Urothelium cell line (cell line): ENCODE results near the gene C4orf46.

ENCODE experiments used
- DNase-seq: peaks from one replicate; pipeline ENCODE4 v3.0.0; 2011; ENCODE audit warnings: low spot score, mixed read lengths
- FAIRE-seq: peaks from 2 replicates; lab custom pipeline; 2011; peaks lifted over from hg19 to GRCh38; lab: Jason Lieb, UNC

Gene C4orf46

GRCh38 chr4:158656439-158656838, 15.2 kb downstream of the C4orf46 start:
- no peak for DNase-seq
- FAIRE-seq, result no peak

GRCh38 chr4:158652920-158653319, 18.8 kb downstream of the C4orf46 start:
- no peak for FAIRE-seq
- DNase-seq, result no peak

GRCh38 chr4:158649111-158649680, 22.5 kb downstream of the C4orf46 start:
- DNase-seq (no peak), FAIRE-seq (no peak)

- DNase-seq, result no peak
- no peak for FAIRE-seq
Observed at GRCh38 chr4:158644760-158645159, 26.9 kb downstream of the C4orf46 start.

GRCh38 chr4:158644356-158644755, 27.3 kb downstream of the C4orf46 start:
- no peak for FAIRE-seq
- no peak for DNase-seq

- FAIRE-seq, result no peak
- DNase-seq, result no peak
Observed at GRCh38 chr4:158636619-158637018, 35.1 kb downstream of the C4orf46 start.

- no peak for FAIRE-seq
Observed at GRCh38 chr4:158630893-158631292, 40.8 kb downstream of the C4orf46 start.

GRCh38 chr4:158625544-158625943, 46.1 kb downstream of the C4orf46 start:
- FAIRE-seq (no peak), DNase-seq (no peak)

More at GRCh38 chr4:158630893-158631292, 40.8 kb downstream of the C4orf46 start:
- DNase-seq, result peak; percentile 11

GRCh38 chr4:158624889-158625478, 46.7 kb downstream of the C4orf46 start:
- FAIRE-seq, result no peak
- peak; percentile 12 for DNase-seq

GRCh38 chr4:158622251-158622650, 49.4 kb downstream of the C4orf46 start:
- no peak for FAIRE-seq
- no peak for DNase-seq

- DNase-seq, result no peak
- FAIRE-seq, result no peak
Observed at GRCh38 chr4:158621729-158622128, 50.0 kb downstream of the C4orf46 start.

- FAIRE-seq, result no peak
- no peak for DNase-seq
Observed at GRCh38 chr4:158617956-158618355, 53.7 kb downstream of the C4orf46 start.
